NT2/D1 (cell line): Measurements from ENCODE around the gene TBX5.

Source experiments
- DNase-seq: peaks from one replicate; pipeline ENCODE4 v3.0.0-alpha.2; 2011; ENCODE audit warnings: low read depth, low spot score
- H3K27me3 ChIP-seq: 2 replicates; pipeline ENCODE4 v1.6.0; 2011; ENCODE audit warnings: mild to moderate bottlenecking; ENCODE audit not compliant: insufficient read length, insufficient read depth
- H3K36me3 ChIP-seq: 2 replicates; pipeline ENCODE4 v1.6.1; 2011; ENCODE audit warnings: mild to moderate bottlenecking, low read length, mixed read lengths; ENCODE audit not compliant: insufficient read depth, insufficient read length
- H3K4me1 ChIP-seq: 2 replicates; pipeline ENCODE4 v1.5.1; 2011; ENCODE audit not compliant: insufficient read depth, insufficient read length
- H3K4me3 ChIP-seq: 2 replicates; pipeline ENCODE4 v1.5.1; 2011; ENCODE audit warnings: low read depth; ENCODE audit not compliant: insufficient read length
- H3K9ac ChIP-seq: 2 replicates; pipeline ENCODE4 v1.6.0; 2011; ENCODE audit warnings: low read depth; ENCODE audit not compliant: insufficient read length
- H3K9me3 ChIP-seq: 2 replicates; pipeline ENCODE4 v1.5.1; 2011; ENCODE audit warnings: mild to moderate bottlenecking, low read length; ENCODE audit not compliant: insufficient read depth
- SUZ12 ChIP-seq: IDR thresholded peaks from 2 replicates; pipeline ENCODE4 v1.6.1; 2011; ENCODE audit not compliant: insufficient read length, insufficient read depth; ENCODE audit errors: extremely low read depth
- YY1 ChIP-seq: IDR thresholded peaks from 2 replicates; pipeline ENCODE4 v1.6.1; 2011; ENCODE audit not compliant: insufficient read length, insufficient read depth
- ZNF274 ChIP-seq: IDR thresholded peaks from 2 replicates; pipeline ENCODE4 v1.6.1; 2011; ENCODE audit warnings: mild to moderate bottlenecking, low read depth, low read length

TBX5 gene

DNA sequence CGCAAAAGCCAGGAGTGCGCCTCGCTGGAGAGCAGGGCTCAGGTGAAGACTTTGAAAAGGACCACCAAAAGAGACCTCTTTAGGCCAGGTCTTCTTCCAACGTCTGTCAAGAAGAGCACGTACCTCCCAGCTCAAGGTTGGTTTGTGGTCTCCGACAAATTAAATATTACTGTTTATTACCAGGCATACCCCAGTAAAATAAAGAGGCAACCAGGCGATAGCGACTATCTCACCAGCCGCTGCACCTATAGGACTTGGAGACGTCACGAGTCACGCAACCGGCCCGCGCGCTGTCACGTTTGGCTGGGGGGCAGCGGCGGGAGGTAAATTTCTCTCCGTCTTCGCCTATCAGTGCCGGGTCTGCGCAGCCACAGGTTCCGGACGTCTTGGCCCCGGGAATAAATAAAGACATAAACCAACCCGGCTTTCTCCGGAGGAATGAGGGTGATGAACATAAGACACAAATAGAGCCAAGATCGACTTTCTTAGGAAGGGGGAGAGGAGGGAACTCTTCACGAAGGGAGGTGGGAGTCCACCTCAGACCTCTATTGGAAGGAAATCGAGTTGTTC is 2.0 kb upstream of the TBX5 start:
- TF ChIP-seq YY1: no peak
- TF ChIP-seq ZNF274: no peak
- TF ChIP-seq SUZ12: peak; percentile 78
- DNase-seq: no peak
- no peak overlapping the region for H3K4me3 ChIP-seq
- no peak overlapping the region for H3K9ac ChIP-seq
- H3K9me3 ChIP-seq: no peaks in the 10 kb centered on the region
- H3K4me1 ChIP-seq: peaks cover 13% of the 10 kb centered on the region
- H3K27me3 ChIP-seq: peaks cover 100% of the 10 kb centered on the region
- no peaks in the 10 kb centered on the region for H3K36me3 ChIP-seq

DNA sequence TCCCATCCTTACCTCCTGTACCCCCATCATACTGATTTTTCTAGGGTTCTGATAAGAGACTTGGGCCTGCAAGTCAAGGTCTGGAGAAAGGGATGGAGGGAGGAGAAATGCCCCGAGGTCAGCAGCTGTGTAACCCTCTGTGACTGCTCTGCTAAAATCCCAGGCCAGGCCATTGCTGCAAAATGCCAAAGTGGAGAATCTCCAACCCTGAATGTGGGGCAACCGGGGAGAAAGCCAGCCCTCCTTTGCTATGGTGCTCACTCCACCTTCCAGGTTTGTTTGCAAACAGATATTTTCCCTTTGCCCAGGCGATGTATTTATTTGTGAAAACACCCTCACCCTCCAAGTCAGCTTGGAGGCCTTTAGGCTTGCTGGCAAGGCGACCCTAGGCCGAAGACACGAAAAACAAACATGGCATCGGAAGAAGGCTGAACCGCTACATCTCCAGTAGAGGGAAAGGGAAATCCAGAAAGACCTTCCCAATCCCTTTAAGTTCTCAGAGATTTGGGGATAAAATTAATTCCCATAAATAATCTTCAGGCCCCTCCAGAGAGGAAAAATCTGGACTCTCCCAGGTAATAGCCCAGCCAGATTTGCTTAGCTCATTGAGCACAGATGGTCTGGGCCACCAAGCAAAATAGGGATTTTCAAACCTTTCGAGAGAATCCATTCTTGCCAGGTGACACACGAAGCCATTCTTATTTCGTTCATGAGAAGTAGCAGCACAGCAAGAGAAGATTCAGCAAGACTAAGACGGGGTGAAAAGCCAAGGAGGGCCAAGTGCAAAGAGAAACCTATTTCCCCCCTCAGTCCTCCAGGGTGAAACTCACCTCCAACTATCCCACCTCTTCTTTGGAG is 1.3 kb upstream of the TBX5 start:
- TF ChIP-seq SUZ12 (no peak), YY1 (no peak), ZNF274 (no peak)
- Histone ChIP-seq H3K36me3 (no peaks in the 10 kb centered on the region), H3K27me3 (peaks cover 100% of the 10 kb centered on the region), H3K4me1 (peaks cover 13% of the 10 kb centered on the region), H3K9ac (no peak overlapping the region), H3K4me3 (no peak overlapping the region), H3K9me3 (no peaks in the 10 kb centered on the region)
- no peak for DNase-seq

DNA sequence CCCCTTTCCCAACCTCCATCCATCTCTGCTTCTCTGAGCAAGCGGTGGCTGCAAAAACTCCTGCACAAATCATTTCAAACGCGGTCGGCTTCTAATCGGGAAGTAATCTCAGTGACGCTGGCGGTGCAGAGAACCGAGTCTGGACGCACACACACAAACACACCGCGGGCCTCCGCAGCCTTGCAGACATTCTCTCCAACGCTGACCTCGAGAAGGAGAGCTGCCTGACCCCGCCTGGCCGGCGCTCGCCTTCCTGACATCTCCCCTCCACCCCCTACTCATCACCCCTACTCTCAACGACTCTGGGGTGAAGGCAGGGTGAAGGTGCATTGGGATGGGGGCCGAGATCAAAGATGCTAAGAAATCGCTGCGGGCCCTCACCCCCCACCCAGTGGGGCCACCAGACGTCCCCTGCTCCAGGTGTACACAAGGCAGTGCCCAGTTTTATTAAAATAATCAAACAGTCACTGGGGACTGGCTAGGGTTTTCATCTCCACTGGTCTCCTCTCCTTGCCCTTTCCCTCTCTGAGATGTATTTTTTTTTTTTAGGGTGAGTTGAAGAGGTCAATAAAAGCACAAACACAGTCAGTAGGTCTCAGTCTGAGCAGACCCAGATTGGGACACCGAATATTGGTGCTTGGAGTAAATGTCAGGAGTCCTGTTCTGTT is 506 bp upstream of the TBX5 start:
- Histone ChIP-seq H3K27me3 (peaks cover 100% of the 10 kb centered on the region), H3K4me3 (no peak overlapping the region), H3K9ac (peak overlapping the region; percentile 26), H3K4me1 (peaks cover 13% of the 10 kb centered on the region), H3K36me3 (no peaks in the 10 kb centered on the region), H3K9me3 (no peaks in the 10 kb centered on the region)
- no peak for DNase-seq
- no peak for TF ChIP-seq SUZ12
- no peak for TF ChIP-seq YY1
- TF ChIP-seq ZNF274: no peak

GRCh38 chr12:114404926-114405518 is 922 bp downstream of the TBX5 start:
- Histone ChIP-seq H3K27me3 (peaks cover 100% of the 10 kb centered on the region), H3K4me1 (peaks cover 13% of the 10 kb centered on the region), H3K36me3 (no peaks in the 10 kb centered on the region), H3K9ac (peak overlapping the region; percentile 56), H3K4me3 (peak overlapping the region; percentile 26), H3K9me3 (no peaks in the 10 kb centered on the region)
- TF ChIP-seq YY1 (no peak), ZNF274 (no peak), SUZ12 (peak; percentile 77)
- no peak for DNase-seq

DNA sequence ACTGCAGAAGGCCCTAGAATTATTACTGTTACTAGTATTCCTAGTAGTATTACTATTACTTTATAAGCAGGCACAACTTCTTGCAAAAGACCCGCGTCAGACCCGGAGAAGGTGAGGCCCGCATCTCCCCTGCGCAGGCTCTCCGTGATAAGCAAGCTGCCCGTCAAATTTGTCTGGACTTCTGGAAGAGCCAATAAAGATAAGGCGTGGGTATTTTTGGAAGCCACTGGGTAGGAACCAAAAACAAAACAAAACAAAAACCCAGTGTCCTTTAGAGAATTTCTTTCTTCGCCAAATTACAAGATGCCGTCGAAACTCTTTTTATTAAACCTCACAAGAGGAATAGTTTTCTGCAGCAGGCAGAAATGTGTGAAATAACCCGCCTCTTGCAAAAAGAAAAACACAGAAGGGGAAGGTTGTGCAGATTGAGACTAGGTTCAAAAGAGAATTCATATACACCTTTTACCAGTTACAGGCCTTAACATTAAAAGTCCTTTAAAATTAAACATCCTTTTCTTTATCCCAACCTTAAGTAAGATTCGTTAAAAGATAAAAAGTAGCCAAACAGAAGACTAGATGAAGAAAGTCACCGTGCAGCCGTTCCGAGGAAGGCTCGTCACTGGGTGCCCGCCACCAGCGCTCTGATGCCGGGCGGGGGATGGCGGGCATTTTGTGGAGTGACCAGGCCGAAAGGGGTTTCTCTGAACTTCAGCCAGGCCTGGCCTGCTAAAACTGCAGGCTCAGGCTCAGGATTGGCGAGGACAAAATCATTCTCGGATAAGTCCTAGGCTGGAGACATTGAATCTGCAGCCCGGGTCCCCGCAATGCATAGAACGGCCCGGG is 1.6 kb downstream of the TBX5 start:
- H3K9me3 ChIP-seq: no peaks in the 10 kb centered on the region
- no peaks in the 10 kb centered on the region for H3K36me3 ChIP-seq
- H3K4me1 ChIP-seq: peaks cover 13% of the 10 kb centered on the region
- no peak overlapping the region for H3K4me3 ChIP-seq
- no peak for DNase-seq
- no peak for TF ChIP-seq SUZ12
- TF ChIP-seq YY1: no peak
- TF ChIP-seq ZNF274: no peak
- peak overlapping the region; percentile 56 for H3K9ac ChIP-seq
- peaks cover 100% of the 10 kb centered on the region for H3K27me3 ChIP-seq

DNA sequence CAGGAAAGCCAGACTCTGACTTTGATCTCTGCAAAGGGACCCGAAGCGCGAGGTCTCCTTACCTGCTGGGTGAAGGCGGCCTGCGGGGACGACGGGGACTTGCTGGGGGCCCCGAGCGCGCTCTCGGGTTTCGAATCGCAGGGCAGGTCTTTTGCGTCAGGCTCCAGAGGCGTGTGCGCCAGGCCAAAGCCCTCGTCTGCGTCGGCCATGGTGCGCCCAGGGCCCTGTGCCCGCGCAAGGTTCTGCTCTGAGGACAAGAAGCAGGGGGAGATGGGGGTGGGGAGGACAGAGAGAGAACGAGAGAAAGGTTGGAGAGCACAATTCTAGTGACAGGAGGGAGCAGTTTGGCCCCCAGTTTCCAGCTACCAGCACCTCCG is 2.3 kb downstream of the TBX5 start:
- H3K4me3 ChIP-seq: no peak overlapping the region
- no peak for DNase-seq
- H3K4me1 ChIP-seq: peaks cover 9% of the 10 kb centered on the region
- peaks cover 100% of the 10 kb centered on the region for H3K27me3 ChIP-seq
- H3K9me3 ChIP-seq: no peaks in the 10 kb centered on the region
- TF ChIP-seq YY1 (no peak), SUZ12 (no peak), ZNF274 (no peak)
- H3K36me3 ChIP-seq: no peaks in the 10 kb centered on the region
- no peak overlapping the region for H3K9ac ChIP-seq
